HEK293T (cell line): ENCODE measurements around the gene PLEKHA5.

Source experiments
- BHLHE40 ChIP-seq: fragments of 450-650 bp; IDR thresholded peaks from 2 replicates; pipeline ENCODE4 v1.6.1; 2016; ENCODE audit warnings: mild to moderate bottlenecking, moderate library complexity, borderline replicate concordance
- FOXM1 ChIP-seq: fragments of 450-650 bp; IDR thresholded peaks from 2 replicates; pipeline ENCODE4 v1.6.1; 2017; ENCODE audit warnings: mild to moderate bottlenecking, borderline replicate concordance
- SP1 ChIP-seq: fragments of 450-650 bp; IDR thresholded peaks from 2 replicates; pipeline ENCODE4 v1.6.1; 2017
- TARDBP ChIP-seq: fragments of 450-650 bp; IDR thresholded peaks from 2 replicates; pipeline ENCODE4 v1.6.1; 2016
- ZNF384 ChIP-seq: fragments of 450-650 bp; IDR thresholded peaks from 2 replicates; pipeline ENCODE4 v1.6.1; 2016

DNA sequence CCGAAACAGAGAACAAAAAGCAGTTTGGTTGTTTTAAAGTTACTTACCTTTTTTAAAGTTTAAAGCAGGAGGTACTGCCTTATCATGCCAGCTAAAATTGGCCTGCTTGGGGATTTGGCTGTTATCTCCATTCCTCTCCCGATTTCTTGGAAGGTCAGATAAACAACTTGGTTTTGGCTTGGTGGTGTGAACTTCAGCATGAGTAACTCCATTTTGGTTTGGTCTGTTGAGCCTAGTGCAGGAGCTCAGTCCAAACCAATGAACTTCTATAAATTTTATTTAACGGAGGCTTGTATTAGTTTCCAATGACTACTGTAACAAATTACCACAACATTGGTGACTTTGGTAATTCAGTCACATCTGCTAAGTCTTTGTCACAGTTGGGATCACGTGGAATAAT is 82.3 kb downstream of the PLEKHA5 start:
- TF ChIP-seq TARDBP = no peak
- no peak for TF ChIP-seq BHLHE40
- no peak for TF ChIP-seq ZNF384
- no peak for TF ChIP-seq SP1
- no peak for TF ChIP-seq FOXM1
